K562 (cell line): ENCODE data around the gene SLC25A17.

ENCODE experiments used
- HDAC2 ChIP-seq: fragments of 450-650 bp; IDR thresholded peaks from 2 replicates; pipeline ENCODE4 v1.6.1; 2016; ENCODE audit warnings: mild to moderate bottlenecking
- KLF1 ChIP-seq: fragments of 450-650 bp; IDR thresholded peaks from 2 replicates; pipeline ENCODE4 v1.6.1; 2016; ENCODE audit warnings: missing genetic modification characterization, missing compliant biosample characterization
- KLF16 ChIP-seq: IDR thresholded peaks from 2 replicates; pipeline ENCODE4 v1.6.1; 2016; ENCODE audit warnings: antibody characterized with exemption
- MXI1 ChIP-seq: IDR thresholded peaks from 2 replicates; pipeline ENCODE4 v1.6.1; 2011; ENCODE audit warnings: low read depth, mild to moderate bottlenecking, improper control_type of control experiment, low read length
- NCOA2 ChIP-seq, 2 experiments: fragments of 450-650 bp; IDR thresholded peaks; 2 replicates each; pipeline ENCODE4 v1.6.1; 2018; ENCODE audit warnings: mild to moderate bottlenecking in 2 of 2, moderate library complexity in 1 of 2; ENCODE audit not compliant: partially characterized antibody in 2 of 2
- PHF8 ChIP-seq: fragments of 200-600 bp; sonication (generic); IDR thresholded peaks from 2 replicates; pipeline ENCODE4 v1.6.1; 2012; ENCODE audit warnings: mixed run types, mild to moderate bottlenecking, inconsistent platforms, low read length, moderate library complexity, borderline replicate concordance
- SMARCC2 ChIP-seq: fragments of 450-650 bp; IDR thresholded peaks from 2 replicates; pipeline ENCODE4 v1.6.1; 2017; ENCODE audit warnings: antibody characterized with exemption, moderate library complexity, mild to moderate bottlenecking, low read depth
- TAF15 ChIP-seq: fragments of 200-400 bp; formaldehyde crosslinking; IDR thresholded peaks from 2 replicates; pipeline ENCODE4 v1.6.1; 2017; ENCODE audit warnings: mild to moderate bottlenecking, low read depth, low read length, moderate library complexity
- TCF7 ChIP-seq: sonication (generic); IDR thresholded peaks from 2 replicates; pipeline ENCODE4 v1.6.1; 2016; ENCODE audit warnings: antibody characterized with exemption, borderline replicate concordance
- TEAD2 ChIP-seq: fragments of 450-650 bp; IDR thresholded peaks from 2 replicates; pipeline ENCODE4 v1.6.1; 2016; ENCODE audit warnings: missing genetic modification characterization, control low read depth, missing compliant biosample characterization
- ZBTB26 ChIP-seq: fragments of 450-650 bp; formaldehyde crosslinking; IDR thresholded peaks from 2 replicates; pipeline ENCODE4 v1.4.0; 2022; ENCODE audit warnings: missing genetic modification characterization
- ZBTB33 ChIP-seq: sonication (generic); formaldehyde crosslinking; IDR thresholded peaks from 2 replicates; pipeline ENCODE4 v1.8.1; 2023; ENCODE audit warnings: mild to moderate bottlenecking, missing genetic modification reagents
- ZNF3 ChIP-seq: fragments of 250-450 bp; sonication (Bioruptor Pico); IDR thresholded peaks from 2 replicates; pipeline ENCODE4 v1.5.0; 2021; ENCODE audit warnings: mild to moderate bottlenecking, moderate library complexity
- ZNF609 ChIP-seq: sonication (generic); formaldehyde crosslinking; IDR thresholded peaks from 2 replicates; pipeline ENCODE4 v1.8.1; 2023; ENCODE audit warnings: missing genetic modification reagents, mild to moderate bottlenecking, borderline replicate concordance

- TF ChIP-seq NCOA2 (IDR thresholded peaks at IDR 0.05; ENCODE audit: partially characterized antibody in 2 of 2) (no peak), TCF7 (no peak), ZBTB26 (CRISPR knock-in tag) (no peak), TEAD2 (tag) (no peak), ZNF3 (CRISPR knock-in tag) (no peak), ZBTB33 (CRISPR knock-in tag) (no peak), KLF1 (tag) (no peak), KLF16 (no peak), PHF8 (no peak), SMARCC2 (no peak), ZNF609 (CRISPR knock-in tag) (no peak), MXI1 (no peak), TAF15 (no peak), HDAC2 (no peak)
Measured at GRCh38 chr22:40853961-40854360, 34.8 kb upstream of the SLC25A17 start.
